ENCODE data around the gene ITGA6.

ITGA6 gene

GRCh38 chr2:172465417-172466334, 38.3 kb downstream of the ITGA6 start:
- DNase-seq (ENCODE audit: low read depth) = peak; percentile 44

- no peak for DNase-seq (ENCODE audit: low read depth)
Observed at GRCh38 chr2:172467382-172467781, 40.0 kb downstream of the ITGA6 start.

GRCh38 chr2:172470958-172471922, 43.9 kb downstream of the ITGA6 start:
- no peak for DNase-seq (ENCODE audit: low read depth)

GRCh38 chr2:172472446-172473033, 45.2 kb downstream of the ITGA6 start:
- no peak for DNase-seq (ENCODE audit: low read depth)

- no peak for DNase-seq (ENCODE audit: low read depth)
Observed at GRCh38 chr2:172473167-172473566, 45.8 kb downstream of the ITGA6 start.

GRCh38 chr2:172478353-172478752, 51.0 kb downstream of the ITGA6 start:
- DNase-seq (ENCODE audit: low read depth) = no peak

- DNase-seq (ENCODE audit: low read depth) = no peak
Observed at GRCh38 chr2:172480301-172481218, 53.2 kb downstream of the ITGA6 start.

- no peak for DNase-seq (ENCODE audit: low read depth)
Observed at GRCh38 chr2:172481507-172482262, 54.3 kb downstream of the ITGA6 start.

- no peak for DNase-seq (ENCODE audit: low read depth)
Observed at GRCh38 chr2:172484253-172484652, 56.9 kb downstream of the ITGA6 start.

- no peak for DNase-seq (ENCODE audit: low read depth)
Observed at GRCh38 chr2:172484706-172485105, 57.3 kb downstream of the ITGA6 start.

GRCh38 chr2:172488556-172488955, 61.2 kb downstream of the ITGA6 start:
- DNase-seq (ENCODE audit: low read depth) = no peak

GRCh38 chr2:172489681-172490080, 62.3 kb downstream of the ITGA6 start:
- no peak for DNase-seq (ENCODE audit: low read depth)

- DNase-seq (ENCODE audit: low read depth) = peak; percentile 10
Observed at GRCh38 chr2:172496160-172496608, 68.8 kb downstream of the ITGA6 start.

GRCh38 chr2:172507199-172507598, 79.8 kb downstream of the ITGA6 start:
- no peak for DNase-seq (ENCODE audit: low read depth)

- DNase-seq (ENCODE audit: low read depth) = no peak
Observed at GRCh38 chr2:172510088-172510487, 82.7 kb downstream of the ITGA6 start.

GRCh38 chr2:172510548-172510947, 83.2 kb downstream of the ITGA6 start:
- DNase-seq (ENCODE audit: low read depth) = no peak

- DNase-seq (ENCODE audit: low read depth) = no peak
Observed at GRCh38 chr2:172512810-172513523, 85.6 kb downstream of the ITGA6 start.

GRCh38 chr2:172513524-172513900, 86.1 kb downstream of the ITGA6 start:
- no peak for DNase-seq (ENCODE audit: low read depth)

- DNase-seq (ENCODE audit: low read depth) = no peak
Observed at GRCh38 chr2:172513935-172514586, 86.7 kb downstream of the ITGA6 start.
